IPS-15b (cell line): ENCODE measurements around the gene DGUOK.

ENCODE experiments used
- H3K27me3 ChIP-seq: one replicate; pipeline ENCODE4 v1.6.1; 2013; ENCODE audit warnings: low read length; ENCODE audit not compliant: control insufficient read depth, insufficient read depth
- H3K36me3 ChIP-seq: one replicate; pipeline ENCODE4 v1.6.1; 2013; ENCODE audit warnings: low read length; ENCODE audit not compliant: control insufficient read depth, insufficient read depth
- H3K4me1 ChIP-seq: one replicate; pipeline ENCODE4 v1.6.1; 2013; ENCODE audit warnings: mild to moderate bottlenecking, low read length; ENCODE audit not compliant: control insufficient read depth, insufficient read depth
- H3K4me3 ChIP-seq: one replicate; pipeline ENCODE4 v1.5.1; 2013; ENCODE audit warnings: low read depth, low read length
- H3K9ac ChIP-seq: one replicate; pipeline ENCODE4 v1.6.1; 2013; ENCODE audit warnings: low read depth, mild to moderate bottlenecking, low read length
- H3K9me3 ChIP-seq: one replicate; pipeline ENCODE4 v1.6.1; 2013; ENCODE audit warnings: mild to moderate bottlenecking, low read length; ENCODE audit not compliant: control insufficient read depth, insufficient read depth

DGUOK gene

GRCh38 chr2:74006459-74006858 lies 79.8 kb downstream of the DGUOK start:
- Histone ChIP-seq H3K36me3 (no peaks in the 10 kb centered on the region), H3K9me3 (no peaks in the 10 kb centered on the region), H3K27me3 (peaks cover 7% of the 10 kb centered on the region), H3K4me1 (peaks cover 22% of the 10 kb centered on the region), H3K9ac (no peak overlapping the region), H3K4me3 (no peak overlapping the region)

GRCh38 chr2:74007121-74007520 lies 80.4 kb downstream of the DGUOK start:
- H3K9ac ChIP-seq, result no peak overlapping the region
- H3K36me3 ChIP-seq, result no peaks in the 10 kb centered on the region
- peaks cover under 1% of the 10 kb centered on the region for H3K27me3 ChIP-seq
- H3K9me3 ChIP-seq, result no peaks in the 10 kb centered on the region
- peaks cover 22% of the 10 kb centered on the region for H3K4me1 ChIP-seq
- H3K4me3 ChIP-seq, result no peak overlapping the region

GRCh38 chr2:74007711-74008110 lies 81.0 kb downstream of the DGUOK start:
- Histone ChIP-seq H3K4me1 (peaks cover 22% of the 10 kb centered on the region), H3K9me3 (no peaks in the 10 kb centered on the region), H3K27me3 (no peaks in the 10 kb centered on the region), H3K9ac (no peak overlapping the region), H3K36me3 (no peaks in the 10 kb centered on the region), H3K4me3 (no peak overlapping the region)
